NB4 (cell line): ENCODE results near the gene OR7G1.

Experiments used
- CTCF ChIP-seq: IDR thresholded peaks from one replicate; pipeline ENCODE4 v1.5.1; 2012; ENCODE audit warnings: low read depth, low read length
- MAX ChIP-seq: IDR thresholded peaks from 2 replicates; pipeline ENCODE4 v1.6.1; 2011; ENCODE audit warnings: low read depth, low read length
- POLR2A ChIP-seq: IDR thresholded peaks from 2 replicates; pipeline ENCODE4 v1.6.1; 2011; ENCODE audit warnings: mild to moderate bottlenecking; ENCODE audit not compliant: insufficient read length; ENCODE audit errors: extremely low read depth

GRCh38 chr19:9086761-9087160, 28.8 kb downstream of the OR7G1 start, which contains the start of gene OR1M1:
- TF ChIP-seq CTCF, result no peak
- no peak for TF ChIP-seq MAX
- TF ChIP-seq POLR2A, result no peak
